Right atrium auricular region (tissue), 2 donors: ENCODE results near the gene GGTLC2. TPM values are rescaled to one million over a fixed set of nuclear protein-coding genes. Genes with fewer than 3 reads are reported as not detected.
"Not testable (repeated sequence)": the region's sequence is repeated elsewhere in the genome, so short reads cannot be mapped to it uniquely, and the experiment has no call there.

Experiments used
- DNase-seq: peaks from one replicate; pipeline ENCODE4 v3.0.0-alpha.2; 2019; ENCODE audit warnings: low spot score
- H3K27ac ChIP-seq, 2 donors: fragments of 200-600 bp; sonication (generic); 1 replicate in 1 of 2; 2 replicates in 1 of 2; pipeline ENCODE4 v1.5.1; 2016 to 2019
- H3K27me3 ChIP-seq, 2 donors: fragments of 200-600 bp; sonication (generic); one replicate each; pipeline versions ENCODE4 v1.5.1 to v1.6.0; 2017 to 2019
- H3K36me3 ChIP-seq: fragments of 200-600 bp; sonication (generic); one replicate; pipeline ENCODE4 v1.5.1; 2016
- H3K4me1 ChIP-seq, 2 donors: fragments of 200-600 bp; sonication (generic); one replicate each; pipeline versions ENCODE4 v1.5.1 to v1.6.0; 2017 to 2019
- H3K4me3 ChIP-seq, 2 donors: fragments of 200-600 bp; sonication (generic); 1 replicate in 1 of 2; 2 replicates in 1 of 2; pipeline ENCODE4 v1.5.1; 2017 to 2019; ENCODE audit warnings: mild to moderate bottlenecking in 1 of 2, moderate library complexity in 1 of 2
- H3K9me3 ChIP-seq, 2 donors: fragments of 200-600 bp; sonication (generic); one replicate each; pipeline ENCODE4 v1.5.1; 2019
- CTCF ChIP-seq, 2 donors: fragments of 200-600 bp; sonication (generic); IDR thresholded peaks; one replicate each; pipeline ENCODE4 v1.5.1; 2019; ENCODE audit warnings: antibody characterized with exemption in 2 of 2
- total RNA-seq, 2 donors: library from RNA; depleted of rRNA; stranded (reverse); fragments of >200 nt; gene quantifications; one replicate each; pipeline ENCODE4 v1.1.0, GENCODE V29; 2016

GGTLC2 gene
- total RNA-seq, 2 donors from 2014 or later, result not detected

- not testable (repeated sequence) for H3K36me3 ChIP-seq, H3K4me3 ChIP-seq, H3K4me1 ChIP-seq, H3K27me3 ChIP-seq, DNase-seq, H3K27ac ChIP-seq, H3K9me3 ChIP-seq
- TF ChIP-seq CTCF (IDR thresholded peaks at IDR 0.05), result peak in 1 of 2 donors; percentile 34
These were observed 8.2 kb upstream of the GGTLC2 start for GRCh38 chr22:22636260-22636659.

- H3K4me1 ChIP-seq, H3K36me3 ChIP-seq, H3K9me3 ChIP-seq, H3K27me3 ChIP-seq, H3K4me3 ChIP-seq, H3K27ac ChIP-seq, DNase-seq: not testable (repeated sequence)
These were observed 6.1 kb upstream of the GGTLC2 start for GRCh38 chr22:22638313-22638712.

GRCh38 chr22:22642255-22642654 is 2.2 kb upstream of the GGTLC2 start:
- not testable (repeated sequence) for H3K4me1 ChIP-seq, DNase-seq, H3K9me3 ChIP-seq, H3K4me3 ChIP-seq, H3K27ac ChIP-seq, H3K27me3 ChIP-seq, H3K36me3 ChIP-seq

- not testable (repeated sequence) for H3K27me3 ChIP-seq, H3K36me3 ChIP-seq, H3K4me1 ChIP-seq, H3K9me3 ChIP-seq, H3K27ac ChIP-seq, H3K4me3 ChIP-seq, DNase-seq
These were observed 1.6 kb downstream of the GGTLC2 start for GRCh38 chr22:22645969-22646368.

GRCh38 chr22:22647952-22648351 is 3.5 kb downstream of the GGTLC2 start:
- not testable (repeated sequence) for H3K4me3 ChIP-seq, DNase-seq

GRCh38 chr22:22648863-22649536 is 4.6 kb downstream of the GGTLC2 start:
- not testable (repeated sequence) for H3K27ac ChIP-seq, DNase-seq, H3K9me3 ChIP-seq, H3K36me3 ChIP-seq, H3K27me3 ChIP-seq, H3K4me3 ChIP-seq, H3K4me1 ChIP-seq

More at GRCh38 chr22:22647952-22648351, 3.5 kb downstream of the GGTLC2 start:
- H3K9me3 ChIP-seq, H3K36me3 ChIP-seq, H3K4me1 ChIP-seq, H3K27me3 ChIP-seq, H3K27ac ChIP-seq: not testable (repeated sequence)
- TF ChIP-seq CTCF (IDR thresholded peaks at IDR 0.05), result peak in 1 of 2 donors; percentile 53

- not testable (repeated sequence) for H3K9me3 ChIP-seq, H3K27me3 ChIP-seq, H3K36me3 ChIP-seq, H3K27ac ChIP-seq, DNase-seq, H3K4me3 ChIP-seq, H3K4me1 ChIP-seq
These were observed 5.3 kb downstream of the GGTLC2 start for GRCh38 chr22:22649761-22650160.

- H3K4me1 ChIP-seq, DNase-seq, H3K9me3 ChIP-seq, H3K4me3 ChIP-seq, H3K36me3 ChIP-seq, H3K27ac ChIP-seq, H3K27me3 ChIP-seq: not testable (repeated sequence)
These were observed 6.0 kb downstream of the GGTLC2 start for GRCh38 chr22:22650398-22650797.

- H3K9me3 ChIP-seq, H3K27me3 ChIP-seq, H3K36me3 ChIP-seq, H3K4me1 ChIP-seq, DNase-seq, H3K27ac ChIP-seq, H3K4me3 ChIP-seq: not testable (repeated sequence)
These were observed 6.5 kb downstream of the GGTLC2 start for GRCh38 chr22:22650803-22651515.

- H3K27ac ChIP-seq, H3K4me3 ChIP-seq, DNase-seq, H3K4me1 ChIP-seq, H3K36me3 ChIP-seq, H3K9me3 ChIP-seq, H3K27me3 ChIP-seq: not testable (repeated sequence)
These were observed 7.2 kb downstream of the GGTLC2 start for GRCh38 chr22:22651593-22651992.

GRCh38 chr22:22652102-22652501 is 7.7 kb downstream of the GGTLC2 start:
- H3K27ac ChIP-seq, H3K36me3 ChIP-seq, H3K4me3 ChIP-seq, DNase-seq, H3K4me1 ChIP-seq, H3K9me3 ChIP-seq, H3K27me3 ChIP-seq: not testable (repeated sequence)

GRCh38 chr22:22652573-22652972 is 8.2 kb downstream of the GGTLC2 start:
- not testable (repeated sequence) for H3K27me3 ChIP-seq, H3K4me1 ChIP-seq, H3K9me3 ChIP-seq, H3K27ac ChIP-seq, H3K36me3 ChIP-seq, DNase-seq, H3K4me3 ChIP-seq

- H3K9me3 ChIP-seq, H3K4me1 ChIP-seq: not testable (repeated sequence)
These were observed 9.4 kb downstream of the GGTLC2 start for GRCh38 chr22:22653677-22654381.

More at GRCh38 chr22:22653677-22654381, 9.4 kb downstream of the GGTLC2 start:
- not testable (repeated sequence) for H3K27me3 ChIP-seq, DNase-seq, H3K36me3 ChIP-seq, H3K27ac ChIP-seq, H3K4me3 ChIP-seq
